Measurements from ENCODE around the gene ANKRD31. TPM values are rescaled to one million over a fixed set of nuclear protein-coding genes. Genes with fewer than 3 reads are reported as not detected.
"Not testable (repeated sequence)": the region's sequence is repeated elsewhere in the genome, so short reads cannot be mapped to it uniquely, and the experiment has no call there.

The ANKRD31 gene
- total RNA-seq, 2 donors from 2014 or later: 0.07 to 0.08 TPM

DNA sequence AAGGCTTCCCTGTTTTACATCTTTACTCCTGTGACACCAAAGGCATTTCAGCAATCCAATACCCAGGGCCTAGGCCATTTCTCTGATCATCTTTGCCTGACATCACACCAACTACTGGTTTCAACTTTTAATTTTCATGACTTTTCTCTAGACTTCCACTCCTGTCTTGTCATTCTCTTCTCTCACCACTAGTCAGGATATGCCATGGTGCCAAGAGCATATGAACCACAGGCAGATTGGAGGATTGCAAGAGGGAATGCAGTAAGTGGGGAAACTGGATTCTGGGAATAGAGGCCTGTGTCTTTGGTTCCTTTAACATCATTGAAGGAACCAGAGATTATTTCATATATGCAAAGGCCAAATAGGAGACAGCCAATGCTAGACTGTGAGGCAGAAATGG lies 69.3 kb downstream of the ANKRD31 start:
- Histone ChIP-seq H3K9me3 (no peaks in the 10 kb centered on the region), H3K4me3 (no peak overlapping the region), H3K27ac (no peak overlapping the region), H3K27me3 (no peaks in the 10 kb centered on the region), H3K36me3 (no peaks in the 10 kb centered on the region), H3K4me1 (no peaks in the 10 kb centered on the region)
- TF ChIP-seq, protein P1, sequence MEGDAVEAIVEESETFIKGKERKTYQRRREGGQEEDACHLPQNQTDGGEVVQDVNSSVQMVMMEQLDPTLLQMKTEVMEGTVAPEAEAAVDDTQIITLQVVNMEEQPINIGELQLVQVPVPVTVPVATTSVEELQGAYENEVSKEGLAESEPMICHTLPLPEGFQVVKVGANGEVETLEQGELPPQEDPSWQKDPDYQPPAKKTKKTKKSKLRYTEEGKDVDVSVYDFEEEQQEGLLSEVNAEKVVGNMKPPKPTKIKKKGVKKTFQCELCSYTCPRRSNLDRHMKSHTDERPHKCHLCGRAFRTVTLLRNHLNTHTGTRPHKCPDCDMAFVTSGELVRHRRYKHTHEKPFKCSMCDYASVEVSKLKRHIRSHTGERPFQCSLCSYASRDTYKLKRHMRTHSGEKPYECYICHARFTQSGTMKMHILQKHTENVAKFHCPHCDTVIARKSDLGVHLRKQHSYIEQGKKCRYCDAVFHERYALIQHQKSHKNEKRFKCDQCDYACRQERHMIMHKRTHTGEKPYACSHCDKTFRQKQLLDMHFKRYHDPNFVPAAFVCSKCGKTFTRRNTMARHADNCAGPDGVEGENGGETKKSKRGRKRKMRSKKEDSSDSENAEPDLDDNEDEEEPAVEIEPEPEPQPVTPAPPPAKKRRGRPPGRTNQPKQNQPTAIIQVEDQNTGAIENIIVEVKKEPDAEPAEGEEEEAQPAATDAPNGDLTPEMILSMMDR (IDR thresholded peaks at IDR 0.05): no peak
- DNase-seq (ENCODE audit: low spot score): no peak

DNA sequence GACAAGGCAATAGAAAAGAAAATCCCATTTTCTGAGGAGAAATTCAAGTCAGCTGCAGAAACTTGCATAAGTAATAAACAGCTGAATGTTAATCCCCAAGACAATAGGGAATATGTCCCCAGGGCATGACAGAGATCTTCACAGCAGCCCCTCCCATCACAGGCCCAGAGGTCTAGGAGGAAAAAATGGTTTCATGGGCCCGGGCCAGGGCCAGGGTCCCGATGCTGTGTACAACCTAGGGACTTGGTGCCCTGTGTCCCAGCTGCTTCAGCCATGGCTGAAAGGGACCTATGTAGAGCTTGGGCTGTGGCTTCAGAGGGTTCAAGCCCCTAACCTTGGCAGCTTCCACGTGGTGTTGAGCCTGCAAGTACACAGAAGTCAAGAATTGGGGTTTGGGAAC lies 75.2 kb downstream of the ANKRD31 start:
- H3K4me3 ChIP-seq; H3K36me3 ChIP-seq; H3K4me1 ChIP-seq; H3K27me3 ChIP-seq; DNase-seq (ENCODE audit: low spot score); H3K27ac ChIP-seq: not testable (repeated sequence)
- peaks cover 0 to 34% of the 10 kb centered on the region in 2 donors for H3K9me3 ChIP-seq

DNA sequence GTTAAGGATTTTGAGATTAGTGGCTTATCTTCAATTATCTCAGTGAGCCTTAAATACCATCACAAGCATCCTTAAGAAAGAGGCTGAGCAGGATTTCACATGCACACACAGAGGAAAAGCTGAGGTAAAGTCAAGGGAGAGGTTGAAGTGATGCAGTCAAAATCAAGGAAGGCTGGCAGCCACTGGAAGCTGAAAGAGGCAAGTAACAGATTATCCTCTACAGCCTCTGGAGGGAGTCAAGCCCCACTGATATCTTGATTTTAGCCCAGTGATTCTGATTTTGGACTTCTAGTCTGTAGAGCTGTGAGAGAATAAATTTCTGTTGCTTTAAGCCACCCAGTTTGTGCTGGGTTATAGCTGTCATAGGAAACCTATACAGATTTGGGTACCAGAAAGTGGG lies 80.1 kb downstream of the ANKRD31 start:
- TF ChIP-seq, protein P1 (IDR thresholded peaks at IDR 0.05): no peak
- Histone ChIP-seq H3K27me3 (no peaks in the 10 kb centered on the region), H3K4me1 (no peaks in the 10 kb centered on the region), H3K36me3 (no peaks in the 10 kb centered on the region), H3K27ac (no peak overlapping the region), H3K9me3 (peaks cover 0 to 30% of the 10 kb centered on the region in 2 donors), H3K4me3 (no peak overlapping the region)
- DNase-seq (ENCODE audit: low spot score): no peak

DNA sequence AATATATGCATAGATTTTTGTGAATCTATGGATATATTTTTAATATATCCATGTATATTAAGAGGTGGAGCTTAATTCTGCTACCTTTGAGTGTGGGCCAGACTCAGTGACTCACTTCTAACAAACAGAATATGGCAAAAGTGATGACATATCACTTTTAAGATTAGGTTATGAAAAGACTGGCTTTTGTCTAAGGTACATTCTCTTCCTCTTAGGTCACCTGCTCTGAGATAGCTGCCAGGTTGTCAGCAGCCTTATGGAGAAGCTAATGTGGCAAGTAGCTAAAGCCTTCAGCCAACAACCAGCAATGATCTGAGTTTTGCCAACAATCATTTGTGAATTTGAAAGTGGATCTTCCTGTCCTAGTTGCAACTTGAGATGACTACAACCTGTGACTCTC lies 83.8 kb downstream of the ANKRD31 start:
- H3K27me3 ChIP-seq: no peaks in the 10 kb centered on the region
- H3K4me1 ChIP-seq: no peaks in the 10 kb centered on the region
- no peaks in the 10 kb centered on the region for H3K36me3 ChIP-seq
- TF ChIP-seq, protein P1 (IDR thresholded peaks at IDR 0.05): no peak
- no peak overlapping the region for H3K27ac ChIP-seq
- no peaks in the 10 kb centered on the region for H3K9me3 ChIP-seq
- no peak overlapping the region for H3K4me3 ChIP-seq
- DNase-seq (ENCODE audit: low spot score): no peak

DNA sequence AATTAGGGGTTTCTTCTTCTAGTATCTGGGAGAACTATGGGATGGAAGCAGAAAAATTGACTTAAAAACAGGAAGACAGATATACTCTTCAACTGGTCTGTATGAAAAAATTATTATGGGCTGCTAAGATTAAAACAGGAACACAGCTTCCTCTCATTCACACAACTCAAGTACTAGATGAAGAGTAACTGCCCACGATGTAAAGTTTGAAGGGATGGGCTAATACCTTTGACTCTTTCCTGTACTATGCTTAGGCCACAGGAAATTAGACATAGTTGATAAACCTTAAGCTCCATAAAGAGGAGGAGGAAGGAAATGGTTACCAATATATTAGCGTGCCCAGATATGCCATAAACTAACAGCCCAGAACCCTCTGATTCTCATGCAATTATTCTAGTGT lies 88.6 kb downstream of the ANKRD31 start:
- Histone ChIP-seq H3K36me3 (no peaks in the 10 kb centered on the region), H3K27ac (no peak overlapping the region), H3K4me3 (no peak overlapping the region), H3K9me3 (no peaks in the 10 kb centered on the region), H3K4me1 (no peaks in the 10 kb centered on the region), H3K27me3 (no peaks in the 10 kb centered on the region)
- TF ChIP-seq, protein P1 (IDR thresholded peaks at IDR 0.05): no peak
- no peak for DNase-seq (ENCODE audit: low spot score)

DNA sequence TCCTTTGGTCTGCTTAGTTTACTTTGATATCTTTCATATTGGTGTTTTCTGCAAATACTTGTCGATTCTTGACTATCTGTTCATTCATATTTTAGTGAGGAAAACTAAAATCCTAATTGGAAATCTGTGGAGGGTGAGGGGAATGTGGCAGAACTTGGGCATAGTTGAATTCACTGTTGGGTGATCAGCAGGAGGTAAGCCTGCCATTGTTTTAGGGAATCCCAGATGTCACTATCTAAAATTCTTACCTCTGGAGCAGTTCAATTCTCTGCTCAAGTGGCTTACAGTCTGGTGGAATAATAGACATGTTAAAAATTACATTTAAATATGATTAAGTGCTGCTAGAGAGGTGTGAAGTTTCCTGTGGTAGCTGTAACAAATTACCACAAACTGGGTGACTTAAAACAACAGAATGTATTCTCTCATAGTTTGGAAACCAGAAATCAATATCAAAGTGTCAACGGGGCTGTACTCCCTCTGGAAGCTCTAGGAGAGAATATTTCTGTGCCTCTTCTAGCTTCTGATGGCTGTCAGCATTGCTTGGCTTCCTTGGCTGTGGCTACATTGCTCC lies 94.0 kb downstream of the ANKRD31 start:
- H3K27ac ChIP-seq: no peak overlapping the region
- no peak overlapping the region for H3K4me3 ChIP-seq
- TF ChIP-seq, protein P1 (IDR thresholded peaks at IDR 0.05): no peak
- H3K27me3 ChIP-seq: no peaks in the 10 kb centered on the region
- no peaks in the 10 kb centered on the region for H3K36me3 ChIP-seq
- H3K4me1 ChIP-seq: no peaks in the 10 kb centered on the region
- no peak for DNase-seq (ENCODE audit: low spot score)
- H3K9me3 ChIP-seq: no peaks in the 10 kb centered on the region
